ENCODE results near the gene SLU7.

DNA sequence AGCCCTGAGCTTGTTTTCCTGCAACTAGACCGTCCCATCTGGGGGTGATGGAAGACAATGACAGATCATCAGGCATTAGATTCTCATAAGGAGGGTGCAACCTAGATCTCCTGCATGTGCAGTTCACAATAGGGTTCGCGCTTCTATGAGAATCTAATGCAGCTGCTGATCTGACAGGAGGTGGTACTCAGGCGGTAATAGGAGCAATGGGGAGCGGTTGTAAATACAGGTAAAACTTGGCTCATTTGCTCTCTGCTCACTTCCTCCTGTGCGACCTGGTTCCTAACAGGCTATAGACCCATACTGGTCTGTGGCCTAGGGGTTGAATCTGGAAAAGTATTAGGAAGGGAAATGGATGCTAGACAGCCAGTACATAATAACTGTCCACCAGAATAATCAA is 42.5 kb upstream of the SLU7 start:
- no peak for TF ChIP-seq POLR2A (IDR thresholded peaks at IDR 0.05; ENCODE audit: low read depth, low read length)
- no peak for TF ChIP-seq POLR2AphosphoS5 (IDR thresholded peaks at IDR 0.05; ENCODE audit: low read depth, low read length)
- peak; percentile 41; the same call in 1 of the 2 replicates for TF ChIP-seq SPI1 (IDR thresholded peaks at IDR 0.05; ENCODE audit: low read depth, low read length)
- no peak for TF ChIP-seq POU2F2 (IDR thresholded peaks at IDR 0.05; ENCODE audit: low read depth, low read length)
